ENCODE measurements around the gene CDK3.

CDK3 gene

DNA sequence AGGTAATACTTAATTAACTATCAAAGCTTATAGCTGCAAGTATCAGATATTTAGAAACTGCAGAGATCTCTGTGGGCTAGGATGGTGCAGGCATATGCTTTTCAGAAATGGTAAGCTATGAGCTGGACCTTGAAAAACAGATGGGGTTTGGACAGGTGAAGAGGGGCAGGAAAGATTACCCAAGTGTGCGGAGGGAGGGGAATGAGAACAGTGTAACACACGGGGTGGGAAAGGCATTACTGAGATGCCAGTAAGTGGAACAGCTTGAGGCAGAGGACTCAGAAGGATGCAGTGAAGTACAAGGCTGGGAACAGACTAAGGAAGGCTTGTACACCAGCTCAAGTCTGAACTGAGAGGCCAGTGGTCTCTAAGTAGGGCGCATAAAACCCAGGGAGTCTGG lies 48.6 kb downstream of the CDK3 start:
- CTCF ChIA-PET = interaction anchor here (1.7 kb wide), 1 partner anchor 35 kb away, joined by 6 read pairs; no protein-coding TSS in a partner anchor
- H3K4me1 Mint-ChIP-seq = no peaks in the 10 kb centered on the region
- H3K27ac Mint-ChIP-seq = no peak overlapping the region
- H3K9me3 Mint-ChIP-seq = no peaks in the 10 kb centered on the region
- no peak for DNase-seq
- H3K27me3 Mint-ChIP-seq = no peaks in the 10 kb centered on the region
- H3K36me3 Mint-ChIP-seq = peaks cover 63% of the 10 kb centered on the region
- H3K4me3 Mint-ChIP-seq = no peak overlapping the region

GRCh38 chr17:76049836-76050537 lies 49.3 kb downstream of the CDK3 start:
- Mint-ChIP-seq H3K4me3 (no peak overlapping the region), H3K9me3 (no peaks in the 10 kb centered on the region), H3K4me1 (no peaks in the 10 kb centered on the region), H3K27ac (no peak overlapping the region), H3K27me3 (no peaks in the 10 kb centered on the region), H3K36me3 (peaks cover 56% of the 10 kb centered on the region)
- CTCF ChIA-PET = interaction anchor here (0.9 to 1.7 kb wide), 3 partner anchors 36 to 288 kb away, joined by 3 to 6 read pairs (median 3); no protein-coding TSS in a partner anchor
- DNase-seq = no peak

GRCh38 chr17:76050538-76051467 lies 50.1 kb downstream of the CDK3 start:
- Mint-ChIP-seq H3K36me3 (peaks cover 52% of the 10 kb centered on the region), H3K27ac (no peak overlapping the region), H3K4me3 (no peak overlapping the region), H3K9me3 (no peaks in the 10 kb centered on the region), H3K4me1 (no peaks in the 10 kb centered on the region), H3K27me3 (no peaks in the 10 kb centered on the region)
- no peak for DNase-seq
- CTCF ChIA-PET = interaction anchor here (0.9 to 1.2 kb wide), 2 partner anchors 37 to 287 kb away, joined by 3 read pairs; no protein-coding TSS in a partner anchor

- H3K4me1 Mint-ChIP-seq = no peaks in the 10 kb centered on the region
- H3K36me3 Mint-ChIP-seq = peaks cover 52% of the 10 kb centered on the region
- no peak for DNase-seq
- CTCF ChIA-PET = no interaction called here
- H3K4me3 Mint-ChIP-seq = no peak overlapping the region
- no peaks in the 10 kb centered on the region for H3K27me3 Mint-ChIP-seq
- no peak overlapping the region for H3K27ac Mint-ChIP-seq
- H3K9me3 Mint-ChIP-seq = no peaks in the 10 kb centered on the region
Observed at GRCh38 chr17:76051561-76051960, 50.9 kb downstream of the CDK3 start.

GRCh38 chr17:76053246-76054111 lies 52.8 kb downstream of the CDK3 start:
- no peaks in the 10 kb centered on the region for H3K9me3 Mint-ChIP-seq
- H3K27ac Mint-ChIP-seq = peak overlapping the region; percentile 25
- H3K36me3 Mint-ChIP-seq = peaks cover 56% of the 10 kb centered on the region
- no peak for DNase-seq
- H3K4me3 Mint-ChIP-seq = no peak overlapping the region
- H3K4me1 Mint-ChIP-seq = no peaks in the 10 kb centered on the region
- no peaks in the 10 kb centered on the region for H3K27me3 Mint-ChIP-seq
- CTCF ChIA-PET = interaction anchor here (0.6 to 0.9 kb wide), 2 partner anchors 25 to 246 kb away, joined by 3 read pairs; partner anchors contain the start of gene ZACN

DNA sequence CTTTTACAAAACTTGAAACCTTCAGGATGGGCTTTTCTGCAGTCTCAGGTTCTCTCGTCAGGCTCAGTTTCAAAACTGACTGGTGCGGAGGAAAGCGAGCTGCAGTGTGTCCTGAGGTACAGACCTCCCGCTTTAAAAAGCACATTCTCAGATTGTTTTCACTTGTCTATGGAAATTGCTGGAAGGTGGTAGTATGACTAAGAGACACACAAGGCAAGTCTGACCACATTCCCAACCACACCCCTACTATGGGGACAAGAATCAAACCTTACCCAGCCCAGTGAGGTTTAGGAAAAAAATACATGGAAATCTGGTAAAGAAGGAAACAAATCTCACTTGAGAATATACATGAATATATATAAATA lies 53.4 kb downstream of the CDK3 start:
- H3K27me3 Mint-ChIP-seq = no peaks in the 10 kb centered on the region
- no peaks in the 10 kb centered on the region for H3K9me3 Mint-ChIP-seq
- H3K36me3 Mint-ChIP-seq = peaks cover 56% of the 10 kb centered on the region
- DNase-seq = no peak
- H3K4me3 Mint-ChIP-seq = no peak overlapping the region
- CTCF ChIA-PET = interaction anchor here (0.6 to 0.9 kb wide), 2 partner anchors 25 to 245 kb away, joined by 3 read pairs; partner anchors contain the start of gene ZACN
- H3K27ac Mint-ChIP-seq = no peak overlapping the region
- H3K4me1 Mint-ChIP-seq = no peaks in the 10 kb centered on the region

Measured in activated naive CD4-positive, alpha-beta T cell treated with anti-CD3 and anti-CD28 coated beads, Interleukin-2, amount 10 ng/mL, durations not matched to agents 7 days and 5 days (primary cell).